HG02571 (cell line): ENCODE data around the gene SLC8A3.

Experiments
- ATAC-seq: cut with Tn5 transposase; IDR thresholded peaks from one replicate; pipeline ENCODE4 v1.9.1; 2021; ENCODE audit warnings: mild to moderate bottlenecking, moderate library complexity; ENCODE audit not compliant: unreplicated experiment

The SLC8A3 gene

GRCh38 chr14:70180718-70181117, 8.0 kb downstream of the SLC8A3 start:
- ATAC-seq, result no peak

- no peak for ATAC-seq
These were observed 11.5 kb downstream of the SLC8A3 start for GRCh38 chr14:70177081-70177800.

DNA sequence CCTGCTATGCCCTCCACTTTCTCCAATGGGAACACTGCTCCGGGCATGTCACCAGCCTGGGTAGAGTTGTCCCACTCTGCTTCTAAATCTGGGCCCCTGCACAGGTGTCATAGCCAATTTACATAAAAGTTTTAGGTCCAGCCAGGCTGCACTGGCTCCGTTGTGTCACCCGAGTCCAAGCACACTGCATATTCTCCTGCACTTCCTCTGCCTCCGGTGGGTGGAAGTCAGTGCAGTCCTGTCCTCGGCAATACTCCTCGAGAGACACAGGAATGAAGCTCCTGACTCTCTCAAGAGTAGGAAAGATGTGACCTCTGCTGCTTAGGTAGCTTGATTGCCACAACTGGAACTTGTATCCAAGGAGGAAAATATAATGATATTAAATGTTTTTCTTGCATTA, 15.2 kb downstream of the SLC8A3 start:
- ATAC-seq, result no peak

- ATAC-seq, result no peak
These were observed 17.0 kb downstream of the SLC8A3 start for GRCh38 chr14:70171726-70172125.

DNA sequence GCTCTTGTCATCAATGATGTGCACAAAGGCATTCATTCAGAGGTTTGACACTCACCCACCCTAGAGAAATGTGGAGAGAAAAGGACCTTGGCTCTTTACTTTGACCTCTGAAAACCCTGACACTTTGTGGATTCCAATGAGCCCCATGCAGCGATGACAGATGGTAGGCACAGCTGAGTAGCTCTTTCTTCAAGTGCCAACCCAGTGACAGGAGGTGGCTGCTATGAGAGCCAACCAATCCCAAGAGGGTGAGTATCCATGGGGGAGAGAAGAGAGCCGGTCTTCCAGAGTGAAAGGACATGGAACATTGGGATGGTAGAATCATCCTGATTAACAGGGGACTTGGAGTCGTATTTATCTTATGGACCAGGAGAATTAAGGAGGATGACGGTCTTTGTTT, 17.8 kb downstream of the SLC8A3 start:
- no peak for ATAC-seq

- ATAC-seq, result no peak
These were observed 20.3 kb downstream of the SLC8A3 start for GRCh38 chr14:70168406-70168805.

GRCh38 chr14:70166530-70167203, 22.1 kb downstream of the SLC8A3 start:
- no peak for ATAC-seq

- ATAC-seq, result no peak
These were observed 26.4 kb downstream of the SLC8A3 start for GRCh38 chr14:70162358-70162757.

- no peak for ATAC-seq
These were observed 32.2 kb downstream of the SLC8A3 start for GRCh38 chr14:70156592-70156991.

DNA sequence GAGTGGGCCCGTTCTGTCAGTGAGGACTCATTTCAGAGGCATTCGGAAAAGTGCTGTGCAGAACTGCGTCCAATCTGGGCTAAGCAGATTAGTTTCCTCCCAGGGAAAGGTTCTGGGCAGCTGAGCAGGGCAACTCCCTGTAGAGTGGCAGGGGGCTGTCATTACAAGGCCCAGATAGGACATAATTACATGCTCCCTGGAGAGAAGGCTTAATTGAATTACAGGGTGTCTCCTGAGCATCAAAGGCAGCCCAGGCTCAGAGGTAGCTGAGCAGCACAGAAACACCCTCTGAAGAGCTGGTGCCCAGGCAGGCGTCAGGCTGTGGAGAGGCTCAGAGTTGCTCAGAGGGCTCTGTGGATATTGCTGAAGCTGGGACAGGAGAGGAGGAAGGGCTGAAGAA, 36.0 kb downstream of the SLC8A3 start:
- no peak for ATAC-seq

DNA sequence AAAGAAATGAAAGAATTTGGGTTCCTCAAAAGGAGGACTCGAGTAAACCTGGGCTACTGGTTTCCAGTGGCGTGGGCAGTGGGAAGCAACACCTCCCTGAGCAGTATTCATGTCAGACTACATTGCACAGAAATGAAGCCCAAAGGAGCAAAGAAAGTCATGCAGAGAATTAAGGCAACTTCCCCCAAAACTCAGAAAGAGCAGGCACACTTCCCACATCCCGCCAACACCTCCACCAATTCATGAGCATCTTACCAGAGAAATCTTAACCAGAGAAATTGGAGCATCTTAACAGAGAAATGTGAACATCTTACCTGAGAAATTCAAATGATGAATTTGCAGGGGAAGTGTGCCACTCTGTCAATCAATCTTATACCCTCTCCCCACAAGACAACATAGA, 36.7 kb downstream of the SLC8A3 start:
- ATAC-seq, result no peak

GRCh38 chr14:70149596-70150165, 39.1 kb downstream of the SLC8A3 start:
- no peak for ATAC-seq

- ATAC-seq, result no peak
These were observed 39.7 kb downstream of the SLC8A3 start for GRCh38 chr14:70148911-70149595.

GRCh38 chr14:70148351-70148750, 40.4 kb downstream of the SLC8A3 start:
- ATAC-seq, result no peak

- ATAC-seq, result no peak
These were observed 44.7 kb downstream of the SLC8A3 start for GRCh38 chr14:70144046-70144445.

- no peak for ATAC-seq
These were observed 45.4 kb downstream of the SLC8A3 start for GRCh38 chr14:70143306-70143705.

DNA sequence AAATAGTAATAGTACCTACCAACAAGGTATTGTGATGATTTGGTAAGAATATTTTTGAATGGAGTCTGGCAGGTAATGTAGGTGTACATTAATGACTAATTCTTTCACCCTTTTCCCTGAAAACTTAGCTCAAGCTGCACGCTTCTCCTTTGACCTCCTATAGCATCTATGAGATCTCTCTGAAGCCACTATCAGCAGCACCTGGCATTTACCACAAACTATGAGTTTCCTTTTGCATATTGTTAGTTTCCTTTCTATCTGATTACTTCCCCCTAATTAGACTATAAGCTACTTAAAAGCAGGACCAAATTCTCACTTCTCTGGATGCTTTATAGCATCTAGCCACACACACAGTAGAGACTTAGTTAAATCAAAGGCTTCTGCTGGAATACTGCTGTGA, 48.1 kb downstream of the SLC8A3 start:
- no peak for ATAC-seq

- ATAC-seq, result peak; percentile 61
These were observed 49.4 kb downstream of the SLC8A3 start for GRCh38 chr14:70139384-70139783.

- no peak for ATAC-seq
These were observed 51.0 kb downstream of the SLC8A3 start for GRCh38 chr14:70137788-70138187.

- no peak for ATAC-seq
These were observed 55.3 kb downstream of the SLC8A3 start for GRCh38 chr14:70133461-70133860.

GRCh38 chr14:70130482-70130881, 58.3 kb downstream of the SLC8A3 start:
- ATAC-seq, result no peak

DNA sequence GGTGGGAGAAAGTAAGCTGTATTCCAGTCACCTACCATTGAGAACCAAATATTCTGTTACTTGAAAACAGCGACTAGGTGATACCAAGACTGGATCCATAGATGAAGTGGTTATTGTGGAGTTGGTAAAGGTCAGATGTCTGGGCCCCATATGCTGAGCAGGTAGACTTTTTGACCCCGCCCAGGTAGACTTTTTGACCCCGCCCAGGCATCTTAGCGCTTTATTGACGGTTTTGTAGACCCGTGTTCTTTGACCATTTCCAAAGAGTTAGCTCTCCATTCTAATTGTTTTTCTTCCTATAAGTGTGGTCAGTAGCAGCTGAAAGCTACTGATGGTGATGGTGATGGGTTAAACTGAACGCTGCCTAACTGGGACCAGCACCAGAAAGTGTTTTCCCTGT, 61.6 kb downstream of the SLC8A3 start:
- ATAC-seq, result no peak
